ENCODE data around the gene SORCS1.

Gene SORCS1

DNA sequence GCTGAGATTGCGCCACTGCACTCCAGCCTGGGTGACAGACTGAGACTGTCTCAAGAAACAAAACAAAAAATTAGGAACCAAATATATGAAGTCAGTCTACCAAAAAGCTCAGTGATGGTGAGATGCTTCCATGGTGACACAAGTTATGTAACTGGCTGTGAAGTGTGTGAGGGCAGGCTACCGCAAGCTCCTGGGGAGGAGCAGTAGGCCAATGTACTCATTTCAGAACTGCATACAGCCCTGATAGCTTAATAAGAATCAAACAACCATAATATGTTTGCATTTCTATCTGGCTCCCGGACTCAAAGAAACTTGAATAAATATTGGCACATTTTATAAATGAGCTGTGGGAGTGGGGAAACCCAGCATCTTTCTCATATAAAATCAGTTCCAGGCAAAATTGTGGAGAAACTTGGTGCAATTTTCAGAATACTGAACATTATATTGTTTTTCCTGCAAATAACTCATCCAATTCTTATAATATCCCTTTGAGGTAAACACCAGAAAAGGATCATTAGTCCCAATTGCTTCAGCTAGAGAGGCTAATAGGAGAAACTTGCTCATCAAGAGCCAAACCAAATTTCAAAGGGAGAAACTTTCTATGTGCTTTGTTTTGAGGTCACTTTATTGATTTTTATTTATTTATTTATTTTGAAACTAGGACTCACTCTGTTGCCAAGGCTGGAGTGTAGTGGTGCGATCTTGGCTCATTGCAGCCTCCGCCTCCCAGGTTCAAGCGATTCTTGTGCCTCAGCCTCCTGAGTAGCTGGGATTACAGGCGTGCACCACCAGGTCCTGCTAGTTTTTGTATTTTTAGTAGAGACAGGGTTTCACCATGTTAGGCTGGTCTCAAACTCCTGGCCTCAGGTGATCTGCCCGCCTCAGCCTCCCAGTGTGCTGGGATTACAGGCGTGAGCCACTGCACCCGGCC, 127.0 kb downstream of the SORCS1 start:
- TF ChIP-seq CTCF (IDR thresholded peaks at IDR 0.05; ENCODE audit: control extremely low read depth, extremely low read depth, low read depth, missing control alignments), result no peak
- DNase-seq (ENCODE audit: extremely low spot score), result no peak
- CTCF ChIA-PET, result interaction anchor here (0.9 to 1.3 kb wide), 3 partner anchors 12 to 15 kb away, joined by 3 read pairs; no protein-coding TSS in a partner anchor
- POLR2A ChIA-PET, result no interaction called here

- no peak for DNase-seq (ENCODE audit: extremely low spot score)
- no peak for TF ChIP-seq CTCF (IDR thresholded peaks at IDR 0.05; ENCODE audit: control extremely low read depth, extremely low read depth, low read depth, missing control alignments)
- CTCF ChIA-PET, result interaction anchor here (1.6 kb wide), 1 partner anchor 12 kb away, joined by 3 read pairs; no protein-coding TSS in a partner anchor
- POLR2A ChIA-PET, result no interaction called here
Measured at GRCh38 chr10:107033799-107034422, 130.6 kb downstream of the SORCS1 start.

DNA sequence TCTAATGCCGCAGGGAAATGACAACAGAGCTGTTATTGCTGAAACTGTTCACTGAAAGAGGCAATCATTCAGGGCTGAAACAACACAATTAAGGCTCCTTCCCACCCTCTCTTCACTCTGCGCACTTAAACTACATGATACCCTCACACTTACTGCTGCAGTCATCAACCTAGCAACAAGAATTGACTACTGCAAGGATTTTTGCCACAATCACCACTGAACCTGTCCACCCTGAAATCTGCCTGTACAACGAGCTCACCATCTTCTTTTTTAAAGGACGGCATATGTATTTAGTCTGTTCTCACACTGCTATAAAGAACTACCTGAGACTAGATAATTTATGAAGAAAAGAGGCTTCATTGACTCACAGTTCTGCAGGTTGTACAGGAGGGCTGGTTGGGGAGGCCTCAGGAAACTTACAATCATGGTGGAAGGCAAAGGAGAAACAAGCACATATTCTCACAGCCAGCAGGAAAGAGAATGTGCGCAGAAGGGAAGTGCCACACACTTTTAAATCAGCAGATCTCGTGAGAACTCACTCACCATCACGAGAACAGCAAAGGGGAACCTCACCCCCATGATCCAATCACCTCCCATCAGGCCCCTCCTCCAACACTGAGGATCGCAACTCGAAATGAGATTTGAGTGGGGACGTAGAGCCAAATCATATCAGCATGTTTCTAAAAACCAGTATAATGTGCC, 131.7 kb downstream of the SORCS1 start:
- no peak for DNase-seq (ENCODE audit: extremely low spot score)
- ChIA-PET POLR2A (no interaction called here), CTCF (interaction anchor here (1.6 kb wide), 1 partner anchor 11 kb away, joined by 3 read pairs; no protein-coding TSS in a partner anchor)

DNA sequence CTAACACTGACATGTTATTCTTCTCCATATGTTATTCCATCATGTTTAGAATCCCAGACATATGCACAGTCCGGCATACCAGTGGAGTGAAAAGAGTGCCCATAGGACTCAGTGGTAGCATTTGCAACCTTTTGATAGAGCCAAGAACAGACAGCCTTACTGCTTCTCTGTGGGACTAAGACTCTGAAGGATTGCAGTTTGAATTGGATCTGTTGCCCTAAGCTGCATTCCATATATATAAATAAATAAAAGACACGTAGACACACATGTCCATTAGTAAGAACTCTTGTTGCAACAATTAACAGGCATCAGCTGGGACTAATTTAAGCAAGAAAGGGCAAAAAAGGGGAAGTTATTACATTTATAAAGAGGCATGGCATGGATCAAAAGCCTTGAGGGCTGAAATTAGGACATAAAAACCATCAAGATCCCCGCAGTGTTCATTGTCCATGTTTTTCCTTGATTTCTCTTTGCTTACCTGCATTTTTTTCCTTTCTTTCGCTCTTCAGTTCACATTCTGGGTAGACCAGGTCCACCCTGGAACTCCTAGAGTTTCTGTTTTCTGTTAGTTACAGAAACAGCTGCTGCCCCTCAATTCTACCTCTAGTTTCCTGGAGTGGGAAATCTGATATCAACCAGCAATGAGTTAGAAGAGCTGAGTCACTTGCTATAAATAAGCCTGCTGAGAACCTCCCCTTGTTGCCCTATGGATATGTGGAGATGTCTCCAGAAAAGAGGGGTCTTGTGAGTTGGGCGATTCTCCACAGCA, 132.4 kb downstream of the SORCS1 start:
- ChIA-PET POLR2A (no interaction called here), CTCF (interaction anchor here (1.9 kb wide), 1 partner anchor 13 kb away, joined by 4 read pairs; no protein-coding TSS in a partner anchor)
- no peak for TF ChIP-seq CTCF (IDR thresholded peaks at IDR 0.05; ENCODE audit: control extremely low read depth, extremely low read depth, low read depth, missing control alignments)

More for the DNA sequence above, 131.7 kb downstream of the SORCS1 start:
- TF ChIP-seq CTCF (IDR thresholded peaks at IDR 0.05; ENCODE audit: control extremely low read depth, extremely low read depth, low read depth, missing control alignments), result no peak

GRCh38 chr10:107028236-107028635, 136.3 kb downstream of the SORCS1 start:
- DNase-seq (ENCODE audit: extremely low spot score), result no peak
- POLR2A ChIA-PET, result no interaction called here
- no peak for TF ChIP-seq CTCF (IDR thresholded peaks at IDR 0.05; ENCODE audit: control extremely low read depth, extremely low read depth, low read depth, missing control alignments)
- CTCF ChIA-PET, result no interaction called here

More for the DNA sequence above, 132.4 kb downstream of the SORCS1 start:
- DNase-seq (ENCODE audit: extremely low spot score), result no peak
